ENCODE data around the gene DFFA. TPM values are rescaled to one million over a fixed set of nuclear protein-coding genes. Genes with fewer than 3 reads are reported as not detected.

DFFA gene
- total and polyA plus RNA-seq, 4 experiments from 2014 or later: 15.4 to 30.8 (median 23.8) TPM

- H3K4me1 Mint-ChIP-seq: no peaks in the 10 kb centered on the region
These were observed 65.1 kb downstream of the DFFA start for GRCh38 chr1:10407201-10407600.

More at GRCh38 chr1:10407201-10407600, 65.1 kb downstream of the DFFA start:
- intact Hi-C loops (cut with micrococcal nuclease): no loop called here
- H3K36me3 ChIP-seq (ENCODE audit: insufficient read depth, low read length): peaks cover 54% of the 10 kb centered on the region
- Mint-ChIP-seq H3K9me3 (no peaks in the 10 kb centered on the region), H3K4me3 (no peak overlapping the region), H3K36me3 (peaks cover 42 to 56% of the 10 kb centered on the region in 2 donors), H3K27me3 (no peaks in the 10 kb centered on the region), H3K27ac (no peak overlapping the region)
- H3K9me3 ChIP-seq (ENCODE audit: control insufficient read depth in 1 of 2, low read length in 2 of 2): no peaks in the 10 kb centered on the region
- CTCF ChIA-PET (ENCODE audit: partially characterized antibody): no interaction called here
- no peak for DNase-seq
- H3K27me3 ChIP-seq (ENCODE audit: insufficient read depth, low read length): no peaks in the 10 kb centered on the region
- no peak overlapping the region for H3K4me3 ChIP-seq (ENCODE audit: low read length in 2 of 2)
- H3K27ac ChIP-seq (ENCODE audit: low read depth, low read length): no peak overlapping the region
- no peaks in the 10 kb centered on the region for H3K4me1 ChIP-seq (ENCODE audit: insufficient read depth, low read length)
- POLR2A ChIA-PET (ENCODE audit: partially characterized antibody): interaction anchor here (1.8 kb wide), 1 partner anchor 9 kb away, joined by 6 read pairs; the partner anchor contains the start of gene PGD

Other genes starting within 250 kb of the DFFA start
- 10 to 100 TPM; 32.8 to 37.0 TPM for gene PGD, start 73.5 kb downstream of the DFFA start, total RNA-seq
- gene PGD, start 73.5 kb downstream of the DFFA start, polyA plus RNA-seq: 10 to 100 TPM; 36.2 to 37.3 TPM
- 1 to 10 TPM; 7.2 to 7.9 TPM for gene CENPS, start 42.1 kb downstream of the DFFA start, total RNA-seq
- gene CENPS, start 42.1 kb downstream of the DFFA start, polyA plus RNA-seq: 10 to 100 TPM in 1 of 2 donors, 1 to 10 TPM in 1; 6.4 to 14.6 TPM
- gene CORT, start 22.5 kb downstream of the DFFA start, total RNA-seq: not detected
- gene CORT, start 22.5 kb downstream of the DFFA start, polyA plus RNA-seq: not detected
- gene PEX14, start 2.4 kb upstream of the DFFA start, total RNA-seq: 10 to 100 TPM; 14.5 to 16.1 TPM
- 1 to 10 TPM; 3.1 to 5.3 TPM for gene PEX14, start 2.4 kb upstream of the DFFA start, polyA plus RNA-seq